Measurements from ENCODE around the gene SRM. TPM values are rescaled to one million over a fixed set of nuclear protein-coding genes. Genes with fewer than 3 reads are reported as not detected.

SRM gene
- total and polyA plus RNA-seq, 4 donors: 8.6 to 59.1 (median 24.3) TPM

- TF ChIP-seq HNF4A (conservative IDR thresholded peaks at IDR 0.05) (peak in 1 of 2 donors; percentile 44), RXRA (IDR thresholded peaks at IDR 0.05) (no peak), RAD21 (IDR thresholded peaks at IDR 0.05) (no peak), ZBTB33 (IDR thresholded peaks at IDR 0.05) (no peak), JUND (IDR thresholded peaks at IDR 0.05) (no peak), CTCF (IDR thresholded peaks at IDR 0.05; ENCODE audit: low read depth, low read length, missing input control) (no peak), NR2F2 (IDR thresholded peaks at IDR 0.05) (no peak), TAF1 (conservative IDR thresholded peaks at IDR 0.05) (no peak), ATF3 (IDR thresholded peaks at IDR 0.05) (no peak), REST (IDR thresholded peaks at IDR 0.05) (peak; percentile 98), SP1 (IDR thresholded peaks at IDR 0.05) (no peak)
- Histone ChIP-seq H3K9me3 (ENCODE audit: control insufficient read depth in 4 of 4, low read length in 3 of 4) (no peaks in the 10 kb centered on the region), H3K36me3 (ENCODE audit: control insufficient read depth in 4 of 4, insufficient read depth in 3 of 4, low read depth in 1 of 4, low read length in 3 of 4) (peaks cover 0 to 15% (median 6%) of the 10 kb centered on the region in 4 donors), H3K4me3 (ENCODE audit: low read depth in 1 of 3, low read length in 3 of 3) (no peak overlapping the region), H3K27ac (ENCODE audit: low read depth in 1 of 2, low read length in 2 of 2) (no peak overlapping the region), H3K4me1 (ENCODE audit: control insufficient read depth in 4 of 4, insufficient read depth in 4 of 4, low read length in 3 of 4) (peaks cover 0 to 12% (median 6%) of the 10 kb centered on the region in 4 donors), H3K9ac (ENCODE audit: low read depth in 1 of 2, low read length in 2 of 2) (no peak overlapping the region), H3K27me3 (ENCODE audit: control insufficient read depth in 4 of 4, insufficient read depth in 4 of 4, low read length in 3 of 4) (no peaks in the 10 kb centered on the region)
- no peak for DNase-seq (ENCODE audit: low spot score)
- 73% methylated on average over 10 of the region's 10 CpGs for WGBS
These were observed 6.1 kb downstream of the SRM start for GRCh38 chr1:11053758-11054137.

- no peaks in the 10 kb centered on the region for H3K9me3 ChIP-seq (ENCODE audit: control insufficient read depth in 4 of 4, low read length in 3 of 4)
- WGBS: 62% methylated on average over 29 of the region's 29 CpGs
- no peak for DNase-seq (ENCODE audit: low spot score)
- TF ChIP-seq TAF1 (conservative IDR thresholded peaks at IDR 0.05) (no peak), JUND (IDR thresholded peaks at IDR 0.05) (no peak), FOXA2 (IDR thresholded peaks at IDR 0.05) (no peak), GABPA (IDR thresholded peaks at IDR 0.05 in 1 of 2, conservative IDR thresholded peaks at IDR 0.05 in 1 of 2) (no peak), FOXA1 (IDR thresholded peaks at IDR 0.05) (no peak), REST (IDR thresholded peaks at IDR 0.05) (no peak), ZBTB33 (IDR thresholded peaks at IDR 0.05) (no peak), RXRA (IDR thresholded peaks at IDR 0.05) (no peak), ATF3 (IDR thresholded peaks at IDR 0.05) (no peak), RAD21 (IDR thresholded peaks at IDR 0.05) (no peak), EGR1 (IDR thresholded peaks at IDR 0.05; ENCODE audit: low read depth in 2 of 2) (no peak)
These were observed 6.7 kb downstream of the SRM start for GRCh38 chr1:11052839-11053757.

More at GRCh38 chr1:11052839-11053757, 6.7 kb downstream of the SRM start:
- H3K4me3 ChIP-seq (ENCODE audit: low read depth in 1 of 3, low read length in 3 of 3): no peak overlapping the region
- H3K36me3 ChIP-seq (ENCODE audit: control insufficient read depth in 4 of 4, insufficient read depth in 3 of 4, low read depth in 1 of 4, low read length in 3 of 4): peaks cover 0 to 15% (median 6%) of the 10 kb centered on the region in 4 donors
- peaks cover 0 to 10% (median 3%) of the 10 kb centered on the region in 4 donors for H3K4me1 ChIP-seq (ENCODE audit: control insufficient read depth in 4 of 4, insufficient read depth in 4 of 4, low read length in 3 of 4)
- H3K9ac ChIP-seq (ENCODE audit: low read depth in 1 of 2, low read length in 2 of 2): no peak overlapping the region
- H3K27ac ChIP-seq (ENCODE audit: low read depth in 1 of 2, low read length in 2 of 2): no peak overlapping the region
- no peaks in the 10 kb centered on the region for H3K27me3 ChIP-seq (ENCODE audit: control insufficient read depth in 4 of 4, insufficient read depth in 4 of 4, low read length in 3 of 4)

All from liver (tissue), 9 donors.